Placental pericyte (primary cell): ENCODE results near the gene VWA2. TPM values are rescaled to one million over a fixed set of nuclear protein-coding genes. Genes with fewer than 3 reads are reported as not detected.

Experiments
- total RNA-seq: library from RNA; depleted of rRNA; stranded (reverse); fragments of >200 nt; gene quantifications from 2 replicates; pipeline ENCODE4 v1.2.3, GENCODE V29; 2012

Gene VWA2, protein sequence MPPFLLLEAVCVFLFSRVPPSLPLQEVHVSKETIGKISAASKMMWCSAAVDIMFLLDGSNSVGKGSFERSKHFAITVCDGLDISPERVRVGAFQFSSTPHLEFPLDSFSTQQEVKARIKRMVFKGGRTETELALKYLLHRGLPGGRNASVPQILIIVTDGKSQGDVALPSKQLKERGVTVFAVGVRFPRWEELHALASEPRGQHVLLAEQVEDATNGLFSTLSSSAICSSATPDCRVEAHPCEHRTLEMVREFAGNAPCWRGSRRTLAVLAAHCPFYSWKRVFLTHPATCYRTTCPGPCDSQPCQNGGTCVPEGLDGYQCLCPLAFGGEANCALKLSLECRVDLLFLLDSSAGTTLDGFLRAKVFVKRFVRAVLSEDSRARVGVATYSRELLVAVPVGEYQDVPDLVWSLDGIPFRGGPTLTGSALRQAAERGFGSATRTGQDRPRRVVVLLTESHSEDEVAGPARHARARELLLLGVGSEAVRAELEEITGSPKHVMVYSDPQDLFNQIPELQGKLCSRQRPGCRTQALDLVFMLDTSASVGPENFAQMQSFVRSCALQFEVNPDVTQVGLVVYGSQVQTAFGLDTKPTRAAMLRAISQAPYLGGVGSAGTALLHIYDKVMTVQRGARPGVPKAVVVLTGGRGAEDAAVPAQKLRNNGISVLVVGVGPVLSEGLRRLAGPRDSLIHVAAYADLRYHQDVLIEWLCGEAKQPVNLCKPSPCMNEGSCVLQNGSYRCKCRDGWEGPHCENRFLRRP
- 0.43 and 1.5 TPM in 2 replicates for total RNA-seq

DNA sequence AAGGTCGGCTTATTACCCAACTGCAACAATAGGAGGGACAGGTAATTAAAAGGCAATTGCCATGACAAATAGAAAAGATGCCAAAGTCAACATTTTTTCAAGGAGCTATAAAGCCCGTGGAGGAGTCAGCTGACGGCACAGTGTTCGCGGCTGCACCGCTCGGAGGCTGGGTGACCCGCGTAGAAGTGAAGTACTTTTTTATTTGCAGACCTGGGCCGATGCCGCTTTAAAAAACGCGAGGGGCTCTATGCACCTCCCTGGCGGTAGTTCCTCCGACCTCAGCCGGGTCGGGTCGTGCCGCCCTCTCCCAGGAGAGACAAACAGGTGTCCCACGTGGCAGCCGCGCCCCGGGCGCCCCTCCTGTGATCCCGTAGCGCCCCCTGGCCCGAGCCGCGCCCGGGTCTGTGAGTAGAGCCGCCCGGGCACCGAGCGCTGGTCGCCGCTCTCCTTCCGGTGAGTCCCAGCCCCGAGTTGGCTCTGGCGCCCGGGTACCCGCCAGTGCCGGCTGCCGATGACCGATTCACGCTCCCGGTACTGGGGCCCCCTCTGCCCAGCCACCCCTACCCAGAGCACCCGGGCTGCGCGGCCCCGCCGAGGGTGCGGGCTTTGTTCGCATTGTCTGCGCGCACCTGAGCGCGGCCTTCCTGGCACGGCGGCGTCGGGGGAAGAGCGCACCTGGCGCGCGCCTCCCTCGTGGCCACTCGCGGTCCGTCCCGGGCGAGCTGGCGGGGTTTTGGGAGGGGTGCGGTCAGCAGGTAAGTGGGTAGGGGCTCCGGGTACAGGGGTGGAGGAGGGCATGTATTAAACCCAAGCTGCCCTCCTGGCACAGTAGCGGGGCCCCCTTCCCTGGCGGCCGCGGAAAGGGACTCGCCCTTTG is at the start of gene VWA2:
TSS of gene VWA2 (plus strand) at position 138 of the 877 bp plus-strand sequence. CDS start 9,460 bp downstream, outside the sequence.

Other genes with a start within 250 kb of the VWA2 start
- not detected in 2 replicates for gene ADRB1, start 195.4 kb upstream of the VWA2 start, total RNA-seq
- gene CCDC186, start 65.1 kb upstream of the VWA2 start, total RNA-seq = 22.5 and 25.8 TPM in 2 replicates
- 0.44 TPM in 1 of 2 replicates, not detected in the other for gene TDRD1, start 59.9 kb upstream of the VWA2 start, total RNA-seq
- gene AFAP1L2, start 165.2 kb downstream of the VWA2 start, total RNA-seq = 12.6 and 62.2 TPM in 2 replicates